Hepatocyte (in vitro differentiated cells): ENCODE results near the gene KRTAP10-9. TPM values are rescaled to one million over a fixed set of nuclear protein-coding genes. Genes with fewer than 3 reads are reported as not detected.
"Not testable (repeated sequence)": the region's sequence is repeated elsewhere in the genome, so short reads cannot be mapped to it uniquely, and the experiment has no call there.

Experiments used
- DNase-seq: peaks from one replicate; pipeline ENCODE4 v3.0.0-alpha.2; 2016; ENCODE audit warnings: low spot score
- H2AFZ ChIP-seq: fragments of 200-600 bp; sonication (generic); 2 replicates; pipeline ENCODE4 v1.6.0; 2016; ENCODE audit warnings: antibody characterized with exemption, mild to moderate bottlenecking
- H3K27ac ChIP-seq: fragments of 200-600 bp; sonication (generic); 2 replicates; pipeline ENCODE4 v1.5.1; 2016; ENCODE audit warnings: mild to moderate bottlenecking
- H3K27me3 ChIP-seq: fragments of 200-600 bp; sonication (generic); 2 replicates; pipeline ENCODE4 v1.6.1; 2016
- H3K36me3 ChIP-seq: fragments of 200-600 bp; sonication (generic); replicated peaks from 2 replicates; pipeline ENCODE4 v1.5.1; 2016; ENCODE audit warnings: low read depth; ENCODE audit not compliant: insufficient read depth
- H3K4me1 ChIP-seq: fragments of 200-600 bp; sonication (generic); 2 replicates; pipeline ENCODE4 v1.5.1; 2016; ENCODE audit warnings: mild to moderate bottlenecking, moderate library complexity; ENCODE audit not compliant: insufficient read depth
- H3K4me2 ChIP-seq: fragments of 200-600 bp; sonication (generic); 2 replicates; pipeline ENCODE4 v1.6.0; 2016
- H3K4me3 ChIP-seq: fragments of 200-600 bp; sonication (generic); 2 replicates; pipeline ENCODE4 v1.5.1; 2016; ENCODE audit warnings: mild to moderate bottlenecking
- H3K79me2 ChIP-seq: fragments of 200-600 bp; sonication (generic); 2 replicates; pipeline ENCODE4 v1.6.0; 2017; ENCODE audit warnings: mild to moderate bottlenecking
- H3K9me2 ChIP-seq: fragments of 200-600 bp; sonication (generic); replicated peaks from 2 replicates; pipeline ENCODE4 v1.6.0; 2017; ENCODE audit warnings: mild to moderate bottlenecking; ENCODE audit not compliant: insufficient read depth
- H3K9me3 ChIP-seq: fragments of 200-600 bp; sonication (generic); 2 replicates; pipeline ENCODE4 v1.5.1; 2016; ENCODE audit warnings: low read depth, mild to moderate bottlenecking
- H4K20me1 ChIP-seq: fragments of 200-600 bp; sonication (generic); 2 replicates; pipeline ENCODE4 v1.6.0; 2016; ENCODE audit warnings: mild to moderate bottlenecking; ENCODE audit not compliant: insufficient read depth, poor library complexity, severe bottlenecking
- EZH2 ChIP-seq: fragments of 200-600 bp; sonication (generic); IDR thresholded peaks from 2 replicates; pipeline ENCODE4 v1.6.1; 2016; ENCODE audit warnings: antibody characterized with exemption, mild to moderate bottlenecking, borderline replicate concordance
- EZH2phosphoT487 ChIP-seq: fragments of 200-600 bp; sonication (generic); IDR thresholded peaks from one replicate; pipeline ENCODE4 v1.6.1; 2018; ENCODE audit warnings: antibody characterized with exemption, mild to moderate bottlenecking, low read depth, moderate library complexity; ENCODE audit not compliant: unreplicated experiment, severe bottlenecking
- WGBS: methylation state at CpG from one replicate; pipeline ENCODE4 v1.1.6; 2016; ENCODE audit warnings: low lambda C conversion rate; ENCODE audit errors: missing lambda C conversion rate; 5-methylcytosine and 5-hydroxymethylcytosine counted together
- polyA plus RNA-seq: library from polyadenylated mRNA; unstranded; fragments of >200 nt; fragmentation: Nextera tagmentation; extraction: Ambion mirVana; gene quantifications from 2 replicates; pipeline ENCODE4 v1.2.1, GENCODE V29; 2016
- total RNA-seq: library from RNA; depleted of rRNA; stranded (reverse); fragments of >200 nt; gene quantifications from 2 replicates; pipeline ENCODE4 v1.2.3, GENCODE V29; 2014
- TF ChIP-seq, protein P1 (sequence below): fragments of 200-600 bp; sonication (generic); IDR thresholded peaks from 2 replicates; pipeline ENCODE4 v1.5.1; 2016; ENCODE audit warnings: antibody characterized with exemption, mild to moderate bottlenecking; ENCODE audit not compliant: poor library complexity

KRTAP10-9 gene
- total and polyA plus RNA-seq, 2 experiments from 2014 or later = not detected

DNA sequence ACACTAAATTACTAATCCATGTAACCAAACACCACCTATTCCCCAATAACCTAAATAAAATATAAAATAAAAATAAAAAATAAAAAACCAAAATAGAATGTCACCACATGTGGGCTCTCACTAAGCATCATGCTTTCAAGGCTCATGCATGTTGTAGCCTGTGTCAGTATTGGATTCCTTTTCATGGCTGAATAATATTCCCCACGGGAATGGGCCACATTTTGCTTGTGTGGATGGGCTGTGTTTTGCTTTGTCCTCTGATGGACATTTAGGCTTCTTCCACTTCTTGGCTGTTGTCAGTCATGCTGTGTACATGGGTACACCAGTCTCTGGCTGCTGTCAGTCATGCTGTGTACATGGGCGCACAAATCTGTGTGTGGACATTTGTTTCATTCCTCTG lies 37.8 kb upstream of the KRTAP10-9 start:
- Histone ChIP-seq H3K4me2 (no peak overlapping the region), H3K9me2 (no peaks in the 10 kb centered on the region), H4K20me1 (no peaks in the 10 kb centered on the region), H3K79me2 (no peaks in the 10 kb centered on the region), H3K36me3 (no peaks in the 10 kb centered on the region), H3K9me3 (no peaks in the 10 kb centered on the region), H2AFZ (no peak overlapping the region), H3K4me3 (no peak overlapping the region), H3K4me1 (peaks cover 7% of the 10 kb centered on the region), H3K27ac (no peak overlapping the region), H3K27me3 (peaks cover 4% of the 10 kb centered on the region)
- TF ChIP-seq EZH2phosphoT487 (no peak), EZH2 (no peak)
- TF ChIP-seq, protein P1, sequence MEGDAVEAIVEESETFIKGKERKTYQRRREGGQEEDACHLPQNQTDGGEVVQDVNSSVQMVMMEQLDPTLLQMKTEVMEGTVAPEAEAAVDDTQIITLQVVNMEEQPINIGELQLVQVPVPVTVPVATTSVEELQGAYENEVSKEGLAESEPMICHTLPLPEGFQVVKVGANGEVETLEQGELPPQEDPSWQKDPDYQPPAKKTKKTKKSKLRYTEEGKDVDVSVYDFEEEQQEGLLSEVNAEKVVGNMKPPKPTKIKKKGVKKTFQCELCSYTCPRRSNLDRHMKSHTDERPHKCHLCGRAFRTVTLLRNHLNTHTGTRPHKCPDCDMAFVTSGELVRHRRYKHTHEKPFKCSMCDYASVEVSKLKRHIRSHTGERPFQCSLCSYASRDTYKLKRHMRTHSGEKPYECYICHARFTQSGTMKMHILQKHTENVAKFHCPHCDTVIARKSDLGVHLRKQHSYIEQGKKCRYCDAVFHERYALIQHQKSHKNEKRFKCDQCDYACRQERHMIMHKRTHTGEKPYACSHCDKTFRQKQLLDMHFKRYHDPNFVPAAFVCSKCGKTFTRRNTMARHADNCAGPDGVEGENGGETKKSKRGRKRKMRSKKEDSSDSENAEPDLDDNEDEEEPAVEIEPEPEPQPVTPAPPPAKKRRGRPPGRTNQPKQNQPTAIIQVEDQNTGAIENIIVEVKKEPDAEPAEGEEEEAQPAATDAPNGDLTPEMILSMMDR = no peak
- no peak for DNase-seq
- 100% methylated on average over 2 of the region's 2 CpGs for WGBS

DNA sequence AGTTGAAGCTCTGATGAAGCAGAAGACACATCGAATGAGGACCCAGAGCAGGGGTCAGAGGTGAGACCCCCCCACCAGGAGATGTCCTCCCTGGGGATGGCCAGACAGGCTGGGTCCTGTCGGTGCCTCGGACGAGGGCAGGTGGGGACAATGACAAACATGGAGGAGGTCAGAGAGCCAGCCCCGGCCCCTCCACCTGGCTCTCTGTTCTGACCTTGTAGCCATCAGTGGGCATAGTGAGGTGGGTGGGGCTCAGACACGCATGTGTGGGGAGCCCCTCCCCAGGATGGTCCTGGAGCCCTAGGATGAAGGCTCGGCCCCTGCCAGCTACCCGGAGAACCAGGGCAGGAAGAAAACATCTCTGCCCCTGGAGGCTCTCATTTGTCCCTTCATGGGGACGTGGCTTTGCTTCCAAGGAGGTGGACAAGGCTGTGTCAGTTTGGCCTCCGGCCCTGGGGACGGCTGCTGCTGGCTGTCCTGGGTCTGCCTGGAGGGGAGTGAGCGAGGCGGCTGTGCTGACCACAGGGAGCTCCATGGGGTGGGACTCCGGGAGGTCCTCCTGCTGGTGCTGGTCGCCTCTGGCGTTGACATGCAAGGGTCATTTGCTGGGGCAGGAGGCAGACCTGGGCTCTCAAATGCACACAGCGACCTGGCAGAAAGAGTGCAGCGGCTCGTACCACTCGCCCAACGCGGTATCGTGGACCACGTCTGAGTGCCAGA lies 37.1 kb upstream of the KRTAP10-9 start:
- DNase-seq = no peak
- H3K4me2 ChIP-seq = no peak overlapping the region
- no peaks in the 10 kb centered on the region for H3K27me3 ChIP-seq

DNA sequence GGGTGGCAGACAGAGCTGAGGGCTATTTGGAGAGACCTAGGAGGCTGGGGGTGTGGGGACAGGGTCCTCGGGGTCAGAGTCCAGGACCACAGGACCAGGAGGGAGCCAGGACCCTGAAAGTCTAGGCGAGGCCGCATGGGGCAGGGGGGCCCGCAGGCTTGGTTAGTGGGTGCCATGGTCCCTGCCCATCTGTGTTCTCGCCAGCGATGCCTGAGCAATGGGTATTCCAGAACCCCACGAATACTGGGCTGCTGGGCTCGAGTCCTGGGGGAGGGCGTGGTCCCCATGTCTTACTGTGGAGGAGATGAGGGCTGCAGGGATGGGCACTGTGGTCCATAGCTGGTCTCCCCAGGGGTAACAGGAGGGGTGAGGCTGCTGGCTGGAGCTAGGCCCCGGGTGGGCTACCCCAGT lies 36.6 kb upstream of the KRTAP10-9 start:
- no peaks in the 10 kb centered on the region for H3K9me3 ChIP-seq
- no peaks in the 10 kb centered on the region for H3K9me2 ChIP-seq
- no peak overlapping the region for H2AFZ ChIP-seq
- no peaks in the 10 kb centered on the region for H3K27me3 ChIP-seq
- peaks cover 7% of the 10 kb centered on the region for H3K4me1 ChIP-seq
- no peak overlapping the region for H3K27ac ChIP-seq
- TF ChIP-seq, protein P1 = no peak
- TF ChIP-seq EZH2phosphoT487 (no peak), EZH2 (no peak)
- no peak overlapping the region for H3K4me3 ChIP-seq
- 96% methylated on average over 10 of the region's 10 CpGs for WGBS
- H3K79me2 ChIP-seq = no peaks in the 10 kb centered on the region
- DNase-seq = no peak
- no peak overlapping the region for H3K4me2 ChIP-seq
- no peaks in the 10 kb centered on the region for H4K20me1 ChIP-seq
- no peaks in the 10 kb centered on the region for H3K36me3 ChIP-seq

More for the DNA sequence above, 37.1 kb upstream of the KRTAP10-9 start:
- TF ChIP-seq, protein P1 = no peak
- TF ChIP-seq EZH2phosphoT487 (no peak), EZH2 (no peak)
- Histone ChIP-seq H3K4me1 (peaks cover 7% of the 10 kb centered on the region), H2AFZ (no peak overlapping the region), H3K36me3 (no peaks in the 10 kb centered on the region), H4K20me1 (no peaks in the 10 kb centered on the region), H3K9me3 (no peaks in the 10 kb centered on the region), H3K9me2 (no peaks in the 10 kb centered on the region), H3K79me2 (no peaks in the 10 kb centered on the region), H3K27ac (no peak overlapping the region), H3K4me3 (no peak overlapping the region)
- 93% methylated on average over 24 of the region's 24 CpGs for WGBS

DNA sequence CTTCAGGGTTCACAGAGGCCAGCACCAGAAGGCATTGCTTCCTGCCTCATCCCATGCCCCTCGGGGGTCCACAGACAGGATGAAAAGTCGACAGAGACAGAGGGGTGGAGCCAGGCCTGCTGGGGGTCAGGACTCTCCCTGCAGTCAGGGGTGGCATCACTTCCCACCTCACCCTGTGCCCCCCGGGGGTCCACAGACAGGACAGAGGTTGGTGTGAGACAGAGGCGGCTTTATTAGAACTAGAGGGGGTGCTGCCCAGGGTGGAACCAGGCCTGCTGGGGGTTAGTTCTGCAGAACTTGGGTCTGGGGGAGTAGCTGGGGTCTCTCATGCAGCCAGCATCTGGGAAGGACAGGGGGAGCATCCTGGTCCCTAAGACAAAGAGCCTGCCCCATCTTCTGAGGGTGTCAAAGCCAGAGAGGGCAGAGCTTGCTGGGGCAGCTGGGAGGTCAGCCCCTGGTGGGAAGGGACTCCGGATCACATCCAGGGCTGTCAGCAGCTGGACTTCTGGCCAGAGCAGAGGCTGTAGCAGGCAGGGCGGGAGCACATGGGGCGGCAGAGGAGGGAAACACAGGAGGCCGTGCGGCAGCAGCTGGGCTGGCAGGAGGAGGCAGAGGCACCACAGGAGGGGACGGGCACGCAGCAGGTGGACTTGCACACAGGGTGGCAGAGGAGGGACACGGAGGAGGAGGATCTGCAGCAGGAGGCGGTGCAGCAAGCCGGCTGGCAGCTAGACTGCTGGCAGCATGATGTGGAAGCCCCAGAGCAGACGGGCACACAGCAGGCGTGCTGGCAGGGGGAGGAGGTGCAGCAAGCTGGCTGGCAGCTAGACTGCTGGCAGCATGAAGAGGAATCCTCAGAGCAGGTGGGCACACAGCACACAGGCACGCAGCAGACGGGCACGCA lies 35.7 kb upstream of the KRTAP10-9 start:
- not testable (repeated sequence) for H3K4me3 ChIP-seq, DNase-seq, H2AFZ ChIP-seq, H3K36me3 ChIP-seq, H3K9me2 ChIP-seq, H3K79me2 ChIP-seq, H3K4me2 ChIP-seq, H3K27ac ChIP-seq, H4K20me1 ChIP-seq, H3K9me3 ChIP-seq, H3K27me3 ChIP-seq, H3K4me1 ChIP-seq
- 89% methylated on average over 17 of the region's 19 CpGs for WGBS

GRCh38 chr21:44591801-44592130 lies 35.1 kb upstream of the KRTAP10-9 start:
- H3K36me3 ChIP-seq, H3K27me3 ChIP-seq, H3K9me3 ChIP-seq, H2AFZ ChIP-seq, H3K4me3 ChIP-seq, DNase-seq, H3K4me2 ChIP-seq, H4K20me1 ChIP-seq, H3K9me2 ChIP-seq, H3K79me2 ChIP-seq, H3K4me1 ChIP-seq, H3K27ac ChIP-seq: not testable (repeated sequence)
- 86% methylated on average over 3 of the region's 4 CpGs for WGBS
